HepG2 (cell line): ENCODE results near the gene GRK4. TPM values are rescaled to one million over a fixed set of nuclear protein-coding genes. Genes with fewer than 3 reads are reported as not detected.

Source experiments
- ADNP ChIP-seq: sonication (generic); formaldehyde crosslinking; IDR thresholded peaks from 2 replicates; pipeline ENCODE4 v1.4.0; 2020; ENCODE audit warnings: missing genetic modification reagents
- HOXD1 ChIP-seq: sonication (generic); formaldehyde crosslinking; IDR thresholded peaks from 2 replicates; pipeline ENCODE4 v1.5.0; 2020; ENCODE audit warnings: missing genetic modification reagents
- KLF9 ChIP-seq: IDR thresholded peaks from 2 replicates; pipeline ENCODE4 v1.6.1; 2016; ENCODE audit warnings: low read depth
- NBN ChIP-seq: fragments of 450-650 bp; conservative IDR thresholded peaks from 2 replicates; pipeline ENCODE4 v1.6.1; 2017
- POLR2AphosphoS5 ChIP-seq: IDR thresholded peaks from 2 replicates; pipeline ENCODE4 v1.6.1; 2012; ENCODE audit warnings: low read depth, low read length
- POLR2G ChIP-seq: fragments of 200-400 bp; formaldehyde crosslinking; IDR thresholded peaks from 2 replicates; pipeline ENCODE4 v1.6.1; 2018; ENCODE audit warnings: mild to moderate bottlenecking, low read depth, low read length, moderate library complexity
- RARA ChIP-seq: IDR thresholded peaks from 2 replicates; pipeline ENCODE4 v1.6.1; 2016; ENCODE audit warnings: missing genetic modification reagents, missing compliant biosample characterization
- SIN3B ChIP-seq: fragments of 150-350 bp; IDR thresholded peaks from 2 replicates; pipeline ENCODE4 v1.6.1; 2014; ENCODE audit warnings: low read length
- ZBTB40 ChIP-seq, 2 experiments: fragments of 450-650 bp in 1 of 2; sonication (generic) in 1 of 2; formaldehyde crosslinking in 1 of 2; IDR thresholded peaks; 2 replicates each; pipeline versions ENCODE4 v1.6.1 to v1.8.0; 2016 to 2022; ENCODE audit warnings: antibody characterized with exemption in 1 of 2, mild to moderate bottlenecking in 1 of 2, missing genetic modification reagents in 1 of 2
- ZFYVE20 ChIP-seq: sonication (generic); formaldehyde crosslinking; IDR thresholded peaks from 2 replicates; pipeline ENCODE4 v1.8.0; 2023; ENCODE audit warnings: low read depth, mild to moderate bottlenecking, moderate library complexity, missing genetic modification reagents, borderline replicate concordance
- ZNF142 ChIP-seq: sonication (generic); formaldehyde crosslinking; IDR thresholded peaks from 2 replicates; pipeline ENCODE4 v1.4.0; 2020; ENCODE audit warnings: missing genetic modification reagents
- ZNF282 ChIP-seq: fragments of 450-650 bp; IDR thresholded peaks from 2 replicates; pipeline ENCODE4 v1.6.1; 2018; ENCODE audit not compliant: partially characterized antibody
- ZNF383 ChIP-seq: sonication (generic); formaldehyde crosslinking; IDR thresholded peaks from 2 replicates; pipeline ENCODE4 v1.4.0; 2020; ENCODE audit warnings: missing genetic modification reagents, mild to moderate bottlenecking, borderline replicate concordance
- ZSCAN12 ChIP-seq: sonication (generic); formaldehyde crosslinking; IDR thresholded peaks from 2 replicates; pipeline ENCODE4 v1.9.0; 2021; ENCODE audit warnings: mild to moderate bottlenecking, missing genetic modification reagents
- polyA plus RNA-seq, 8 experiments: library from polyadenylated mRNA; depleted of rRNA in 3 of 8; stranded (reverse) in 7 of 8; unstranded in 1 of 8; fragments of >200 nt; fragmentation: Illumina TruSeq in 4 of 8; extraction: Trizol in 4 of 8; gene quantifications; 2 replicates each; pipeline versions ENCODE4 v1.2.1 to v1.2.3, GENCODE V29; 2011 to 2016; ENCODE audit warnings: low read depth in 4 of 8, missing spikeins in 1 of 8, mixed read lengths in 1 of 8; ENCODE audit not compliant: insufficient read depth in 1 of 8
- total RNA-seq, 5 experiments: library from RNA; depleted of rRNA; stranded (reverse); fragments of >200 nt; fragmentation: Illumina TruSeq; extraction: Trizol; gene quantifications; 2 replicates each; pipeline ENCODE4 v1.2.3, GENCODE V29; 2016; ENCODE audit warnings: low read depth in 1 of 5

Gene GRK4
- total and polyA plus RNA-seq, 2 of the 13 experiments (the other 11 are each of a cell fraction or from before 2014, with no cell fraction given), result 1.8 to 2.0 TPM

GRCh38 chr4:3036131-3036952 lies 73.0 kb downstream of the GRK4 start (continued):
- TF ChIP-seq ZNF142 (CRISPR knock-in tag), result no peak
- no peak for TF ChIP-seq SIN3B
- no peak for TF ChIP-seq KLF9 (CRISPR knock-in tag)
- no peak for TF ChIP-seq ADNP (CRISPR knock-in tag)
- no peak for TF ChIP-seq ZFYVE20
- TF ChIP-seq POLR2AphosphoS5, result peak; percentile 48; the same call in 1 of the 2 replicates
- TF ChIP-seq ZBTB40 (IDR thresholded peaks at IDR 0.05), result no peak
- TF ChIP-seq ZBTB40 (CRISPR knock-in tag; IDR thresholded peaks at IDR 0.05), result no peak
- no peak for TF ChIP-seq ZNF383 (CRISPR knock-in tag)
- no peak for TF ChIP-seq RARA (CRISPR knock-in tag)
- no peak for TF ChIP-seq ZNF282
- TF ChIP-seq NBN, result no peak
- peak; percentile 48; the same call in 1 of the 2 replicates for TF ChIP-seq POLR2G
- no peak for TF ChIP-seq HOXD1 (CRISPR knock-in tag)
- no peak for TF ChIP-seq ZSCAN12 (CRISPR knock-in tag)
